Common myeloid progenitor, CD34-positive (primary cell): ENCODE results near the gene MEST. TPM values are rescaled to one million over a fixed set of nuclear protein-coding genes. Genes with fewer than 3 reads are reported as not detected.
"Not testable (repeated sequence)": the region's sequence is repeated elsewhere in the genome, so short reads cannot be mapped to it uniquely, and the experiment has no call there.

Source experiments
- CTCF ChIA-PET: fragments of 350-600 bp; sonication (Branson Sonifier 250); formaldehyde crosslinking; loops from one replicate; lab custom pipeline; 2021; ENCODE audit warnings: antibody characterized with exemption; lab: Charles Lee
- POLR2A ChIA-PET: fragments of 350-600 bp; sonication (Branson Sonifier 250); formaldehyde crosslinking; loops from one replicate; lab custom pipeline; 2021; ENCODE audit warnings: antibody characterized with exemption; lab: Charles Lee
- DNase-seq, 3 donors: peaks; one replicate each; pipeline versions ENCODE4 v3.0.0 to v3.0.0-alpha.2; 2013
- H3K27ac ChIP-seq, 2 experiments: 1 replicate in 1 of 2; 2 replicates in 1 of 2; pipeline ENCODE4 v1.7.0; 2013; ENCODE audit warnings: inconsistent platforms in 2 of 2, low read length in 2 of 2, mild to moderate bottlenecking in 2 of 2, low read depth in 1 of 2, moderate library complexity in 1 of 2; ENCODE audit not compliant: severe bottlenecking in 2 of 2, insufficient read depth in 1 of 2, poor library complexity in 1 of 2
- H3K27me3 ChIP-seq, 5 experiments: replicated peaks in 2 of 5; 1 replicate in 3 of 5; 2 replicates in 2 of 5; pipeline versions ENCODE4 v1.6.1 to v1.7.0; 2013; ENCODE audit warnings: low read length in 4 of 5, mild to moderate bottlenecking in 2 of 5, moderate library complexity in 2 of 5, inconsistent platforms in 1 of 5; ENCODE audit not compliant: insufficient read depth in 5 of 5, control insufficient read depth in 4 of 5
- H3K36me3 ChIP-seq, 4 experiments: 1 replicate in 2 of 4; 2 replicates in 2 of 4; pipeline versions ENCODE4 v1.6.1 to v1.7.0; 2013; ENCODE audit warnings: low read length in 3 of 4, control low read depth in 1 of 4, mild to moderate bottlenecking in 1 of 4; ENCODE audit not compliant: control insufficient read depth in 4 of 4, insufficient read depth in 4 of 4
- H3K4me1 ChIP-seq, 4 experiments: 1 replicate in 3 of 4; 2 replicates in 1 of 4; pipeline versions ENCODE4 v1.6.1 to v1.7.1; 2013; ENCODE audit warnings: low read length in 3 of 4, mild to moderate bottlenecking in 3 of 4, control low read depth in 1 of 4, inconsistent platforms in 1 of 4, moderate library complexity in 1 of 4; ENCODE audit not compliant: control insufficient read depth in 4 of 4, insufficient read depth in 4 of 4; ENCODE audit errors: control extremely low read depth in 1 of 4
- H3K4me3 ChIP-seq, 7 experiments: 1 replicate in 4 of 7; 2 replicates in 3 of 7; pipeline versions ENCODE4 v1.5.1 to v1.7.0; 2013; ENCODE audit warnings: mild to moderate bottlenecking in 7 of 7, low read length in 6 of 7, moderate library complexity in 6 of 7, inconsistent platforms in 2 of 7, low read depth in 2 of 7, control low read depth in 1 of 7; ENCODE audit not compliant: insufficient read depth in 4 of 7, control insufficient read depth in 1 of 7; ENCODE audit errors: extremely low read depth in 1 of 7
- H3K9me3 ChIP-seq, 5 experiments: 1 replicate in 4 of 5; 2 replicates in 1 of 5; pipeline versions ENCODE4 v1.6.1 to v1.7.1; 2013; ENCODE audit warnings: low read length in 4 of 5, mild to moderate bottlenecking in 2 of 5, inconsistent platforms in 1 of 5, low read depth in 1 of 5, moderate library complexity in 1 of 5; ENCODE audit not compliant: control insufficient read depth in 4 of 5, insufficient read depth in 2 of 5; ENCODE audit errors: control extremely low read depth in 1 of 5
- WGBS: methylation state at CpG from one replicate; pipeline ENCODE4 v1.1.5; 2013; ENCODE audit not compliant: insufficient coverage; 5-methylcytosine and 5-hydroxymethylcytosine counted together
- polyA plus RNA-seq: library from polyadenylated mRNA; unstranded; fragments of 120-200 nt; gene quantifications from one replicate; pipeline ENCODE4 v1.2.1, GENCODE V29; 2013

MEST gene, protein sequence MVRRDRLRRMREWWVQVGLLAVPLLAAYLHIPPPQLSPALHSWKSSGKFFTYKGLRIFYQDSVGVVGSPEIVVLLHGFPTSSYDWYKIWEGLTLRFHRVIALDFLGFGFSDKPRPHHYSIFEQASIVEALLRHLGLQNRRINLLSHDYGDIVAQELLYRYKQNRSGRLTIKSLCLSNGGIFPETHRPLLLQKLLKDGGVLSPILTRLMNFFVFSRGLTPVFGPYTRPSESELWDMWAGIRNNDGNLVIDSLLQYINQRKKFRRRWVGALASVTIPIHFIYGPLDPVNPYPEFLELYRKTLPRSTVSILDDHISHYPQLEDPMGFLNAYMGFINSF
- 127 TPM for polyA plus RNA-seq

DNA sequence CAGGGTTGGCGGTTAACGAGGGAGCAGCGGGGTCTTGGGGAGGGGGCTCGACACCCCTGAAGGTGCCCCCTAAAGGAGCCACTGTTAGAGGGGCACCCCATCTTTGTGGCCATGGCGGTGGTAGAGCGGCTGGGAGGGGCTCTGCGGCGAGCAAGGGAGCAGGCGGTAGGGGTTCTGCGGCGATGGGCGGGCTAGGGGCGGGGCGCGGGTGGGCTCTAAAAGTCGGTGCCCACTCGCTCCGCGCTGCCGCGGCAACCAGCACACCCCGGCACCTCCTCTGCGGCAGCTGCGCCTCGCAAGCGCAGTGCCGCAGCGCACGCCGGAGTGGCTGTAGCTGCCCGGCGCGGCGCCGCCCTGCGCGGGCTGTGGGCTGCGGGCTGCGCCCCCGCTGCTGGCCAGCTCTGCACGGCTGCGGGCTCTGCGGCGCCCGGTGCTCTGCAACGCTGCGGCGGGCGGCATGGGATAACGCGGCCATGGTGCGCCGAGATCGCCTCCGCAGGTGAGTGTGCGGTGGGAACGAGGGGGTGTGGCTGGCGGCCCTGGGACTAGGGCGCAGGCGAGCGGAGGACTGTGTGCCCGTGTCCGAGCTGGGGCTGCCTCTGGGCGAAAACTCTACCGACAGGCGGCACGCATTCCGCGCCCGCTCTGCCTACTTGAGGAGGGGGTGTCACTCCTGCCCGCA is at the start of gene MEST:
Gene MEST, plus strand, starts transcription at position 245 of the 682 bp plus-strand sequence. Its CDS starts 229 bp downstream, at position 474.
- Histone ChIP-seq H3K9me3 (peaks cover 0 to 17% (median 0%) of the 10 kb centered on the region in 5 experiments), H3K27me3 (peaks cover 0 to 6% (median 0%) of the 10 kb centered on the region in 5 experiments), H3K4me1 (peaks cover 7 to 73% (median 29%) of the 10 kb centered on the region in 4 experiments), H3K36me3 (peaks cover 0 to 7% (median 5%) of the 10 kb centered on the region in 4 experiments), H3K4me3 (peak within 1 kb of the TSS; percentile 13 to 77 (median 61)), H3K27ac (no peak within 1 kb of the TSS)
- ChIA-PET CTCF (interaction anchor here (1.4 kb wide), 1 partner anchor 248 kb away, joined by 4 read pairs; no protein-coding TSS in a partner anchor), POLR2A (no interaction called here)
- peak; percentile 34 to 76 (median 73) for DNase-seq
- WGBS: 48% methylated on average over 62 of the region's 71 CpGs

DNA sequence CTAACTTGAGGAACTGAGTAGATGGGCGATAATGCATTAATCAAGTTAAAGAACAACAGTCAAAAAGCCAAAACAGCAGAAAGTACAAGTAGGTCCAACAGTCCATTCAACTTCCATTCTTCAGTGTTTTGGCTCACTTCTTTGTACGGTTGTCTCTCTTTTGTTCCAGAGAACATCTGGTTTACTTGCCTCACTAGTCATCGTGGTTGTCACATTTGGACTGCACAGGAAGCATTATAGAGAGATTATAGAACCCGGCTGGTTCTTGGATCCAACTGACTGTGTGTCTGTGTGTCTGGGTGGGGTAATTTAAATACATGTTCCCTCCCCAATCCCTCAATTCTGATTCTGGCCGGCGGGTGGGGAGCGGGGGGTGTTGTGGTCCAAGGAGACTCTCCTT is 49.3 kb upstream of the MEST start:
- peaks cover 0 to 2% (median 0%) of the 10 kb centered on the region in 5 experiments for H3K9me3 ChIP-seq
- H3K4me1 ChIP-seq: peaks cover 0 to 21% (median 9%) of the 10 kb centered on the region in 4 experiments
- ChIA-PET POLR2A (no interaction called here), CTCF (interaction anchor here (0.8 kb wide), 1 partner anchor 44 kb away, joined by 3 read pairs; no protein-coding TSS in a partner anchor)
- peak in 2 of 3 donors; percentile 45 to 64 for DNase-seq
- no peaks in the 10 kb centered on the region for H3K36me3 ChIP-seq
- no peaks in the 10 kb centered on the region for H3K27me3 ChIP-seq
- 89% methylated on average over 2 of the region's 7 CpGs for WGBS
- H3K27ac ChIP-seq: no peak overlapping the region
- H3K4me3 ChIP-seq: no peak overlapping the region

DNA sequence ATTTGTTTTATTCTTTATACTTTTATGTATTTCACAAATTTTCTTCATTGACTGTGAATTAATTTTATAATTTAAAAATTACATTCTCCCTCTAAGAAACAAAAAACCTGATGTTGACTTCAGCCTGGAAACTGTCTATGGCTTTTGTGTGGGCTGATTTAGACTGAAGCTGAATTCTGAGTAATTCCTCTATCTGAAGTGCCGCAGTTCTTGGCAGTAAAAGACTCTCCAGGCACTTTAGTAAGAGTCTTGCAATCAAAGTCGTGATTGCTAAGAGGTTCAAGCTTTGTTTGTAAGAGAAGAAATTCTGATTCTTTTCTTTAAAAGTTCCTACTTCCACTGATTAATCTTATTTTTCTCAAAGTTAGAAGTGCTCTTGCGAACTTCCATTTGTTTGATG is 47.7 kb upstream of the MEST start:
- Histone ChIP-seq H3K36me3 (no peaks in the 10 kb centered on the region), H3K9me3 (peaks cover 0 to 6% (median 0%) of the 10 kb centered on the region in 5 experiments), H3K27me3 (no peaks in the 10 kb centered on the region), H3K4me1 (peaks cover 0 to 19% (median 9%) of the 10 kb centered on the region in 4 experiments), H3K27ac (no peak overlapping the region), H3K4me3 (no peak overlapping the region)
- POLR2A ChIA-PET: no interaction called here
- no peak for DNase-seq
- WGBS: 100% methylated on average over 2 of the region's 3 CpGs
- CTCF ChIA-PET: interaction anchor here (1.0 to 1.5 kb wide), 2 partner anchors 14 to 51 kb away, joined by 3 to 4 read pairs; no protein-coding TSS in a partner anchor

DNA sequence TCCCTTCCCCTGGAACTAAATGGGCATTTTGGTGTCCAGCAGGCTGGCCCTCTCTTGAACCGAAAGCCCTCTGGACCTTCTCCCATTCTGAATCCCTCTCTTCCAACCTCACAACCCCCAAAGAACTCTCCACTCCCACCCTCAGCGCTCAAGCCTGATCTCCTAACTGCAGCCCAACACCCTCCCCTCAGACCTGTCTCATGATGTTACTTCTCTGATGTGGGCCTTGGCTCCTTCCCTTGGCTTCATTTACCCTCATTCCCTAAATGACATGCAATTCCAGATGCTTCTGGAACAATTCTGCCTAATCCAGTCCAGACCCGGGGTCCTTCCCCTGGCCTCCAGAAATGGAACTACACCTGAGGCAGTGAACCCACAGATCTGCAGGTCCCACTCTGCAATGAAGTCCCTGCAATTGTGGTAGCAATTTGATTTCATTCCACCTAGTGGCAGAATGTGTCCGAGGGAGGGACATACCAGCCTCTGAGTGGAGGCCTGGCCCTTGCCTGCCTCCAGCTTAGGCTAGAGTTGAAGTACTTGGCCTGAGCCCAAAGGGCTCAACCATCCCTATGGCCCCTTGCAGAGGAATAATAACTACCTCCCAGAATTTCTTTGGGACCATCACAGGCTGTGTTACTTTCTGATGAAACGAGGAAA is 47.0 kb upstream of the MEST start:
- 100% methylated on average over 4 of the region's 5 CpGs for WGBS

DNA sequence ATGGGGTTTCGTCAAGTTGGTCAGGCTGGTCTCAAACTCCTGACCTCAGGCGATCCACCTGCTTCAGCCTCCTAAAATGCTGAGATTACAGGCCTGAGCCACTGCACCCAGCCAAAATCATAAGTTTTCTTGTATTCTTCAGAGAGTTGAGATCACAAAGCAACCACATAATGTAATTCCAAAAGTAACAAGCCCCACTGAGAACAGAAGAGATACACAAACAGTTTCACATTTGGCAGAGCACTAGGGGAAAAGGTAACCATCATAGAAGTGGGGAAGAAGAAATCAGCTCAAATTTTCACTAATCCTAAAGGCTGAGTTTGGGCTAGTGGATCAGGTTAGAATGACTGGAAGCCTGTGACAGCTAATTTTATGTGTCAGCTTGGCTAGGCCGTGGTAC is 45.6 kb upstream of the MEST start:
- DNase-seq: no peak
- CTCF ChIA-PET: interaction anchor here (0.8 to 1.7 kb wide), 2 partner anchors 12 to 43 kb away, joined by 3 read pairs; no protein-coding TSS in a partner anchor
- Histone ChIP-seq H3K36me3 (no peaks in the 10 kb centered on the region), H3K27me3 (no peaks in the 10 kb centered on the region), H3K4me3 (no peak overlapping the region), H3K27ac (no peak overlapping the region), H3K9me3 (peaks cover 0 to 6% (median 0%) of the 10 kb centered on the region in 5 experiments), H3K4me1 (peaks cover 0 to 9% (median 6%) of the 10 kb centered on the region in 4 experiments)
- 93% methylated on average over 3 of the region's 3 CpGs for WGBS
- POLR2A ChIA-PET: no interaction called here

More for the DNA sequence above, 47.0 kb upstream of the MEST start:
- no peak overlapping the region for H3K4me3 ChIP-seq
- ChIA-PET POLR2A (no interaction called here), CTCF (interaction anchor here (1.0 to 1.5 kb wide), 2 partner anchors 15 to 52 kb away, joined by 3 to 4 read pairs; no protein-coding TSS in a partner anchor)
- H3K4me1 ChIP-seq: peaks cover 0 to 13% (median 9%) of the 10 kb centered on the region in 4 experiments
- no peak overlapping the region for H3K27ac ChIP-seq
- no peaks in the 10 kb centered on the region for H3K27me3 ChIP-seq
- H3K9me3 ChIP-seq: peaks cover 0 to 6% (median 0%) of the 10 kb centered on the region in 5 experiments
- no peak for DNase-seq
- no peaks in the 10 kb centered on the region for H3K36me3 ChIP-seq

DNA sequence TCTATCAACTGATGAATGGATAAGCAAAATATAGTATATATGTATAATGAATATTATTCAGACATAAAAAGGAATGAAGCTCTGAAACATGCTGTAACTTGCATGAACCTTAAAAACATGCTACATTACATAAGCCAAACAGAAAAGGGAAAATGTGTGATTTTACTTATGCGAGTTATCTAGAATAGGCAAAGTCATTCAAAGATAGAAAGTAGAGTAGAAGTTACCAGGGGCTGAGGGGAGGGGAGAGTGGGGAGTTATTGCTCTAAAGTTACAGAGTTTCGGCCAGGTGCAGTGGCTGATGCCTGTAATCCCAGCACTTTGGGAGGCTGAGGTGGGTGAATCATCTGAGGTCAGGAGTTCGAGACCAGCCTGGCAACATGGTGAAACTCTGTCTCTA is 40.5 kb upstream of the MEST start:
- H3K4me1 ChIP-seq: not testable (repeated sequence)

More for the DNA sequence above, 40.5 kb upstream of the MEST start:
- H3K27ac ChIP-seq, H3K4me3 ChIP-seq, DNase-seq, H3K27me3 ChIP-seq, H3K36me3 ChIP-seq, POLR2A ChIA-PET, H3K9me3 ChIP-seq: not testable (repeated sequence)
- CTCF ChIA-PET: interaction anchor here (1.3 kb wide), 1 partner anchor 57 kb away, joined by 3 read pairs; no protein-coding TSS in a partner anchor
- WGBS: 100% methylated on average over 2 of the region's 3 CpGs
